BLaER1 treated with 17β-estradiol and CSF1 and Interleukin-3, amounts not matched to agents 10 nM and 100 nM (cell line): Measurements from ENCODE around the gene TMTC1.
A peak's percentile ranks its signal among the peaks of the same experiment; 100 is the strongest.

Source experiments
- H3K27ac ChIP-seq, 11 experiments: shearing (Covaris generic); formaldehyde crosslinking; 2 replicates each; pipeline ENCODE4 v1.8.1; 2022
- H3K27me3 ChIP-seq, 11 experiments: shearing (Covaris generic); formaldehyde crosslinking; 2 replicates each; pipeline ENCODE4 v1.8.1; 2022
- H3K36me3 ChIP-seq, 11 experiments: shearing (Covaris generic); formaldehyde crosslinking; 2 replicates each; pipeline ENCODE4 v1.8.1; 2022
- H3K4me1 ChIP-seq, 10 experiments: shearing (Covaris generic); formaldehyde crosslinking; 2 replicates each; pipeline ENCODE4 v1.8.1; 2022
- H3K4me2 ChIP-seq, 11 experiments: shearing (Covaris generic); formaldehyde crosslinking; 2 replicates each; pipeline ENCODE4 v1.8.1; 2022
- H3K4me3 ChIP-seq, 10 experiments: shearing (Covaris generic); formaldehyde crosslinking; 2 replicates each; pipeline ENCODE4 v1.8.1; 2022
- H3K9ac ChIP-seq, 11 experiments: shearing (Covaris generic); formaldehyde crosslinking; 2 replicates each; pipeline ENCODE4 v1.8.1; 2022
- H3K9me3 ChIP-seq, 11 experiments: shearing (Covaris generic); formaldehyde crosslinking; replicated peaks in 1 of 11; 2 replicates each; pipeline ENCODE4 v1.8.1; 2022
- H4K20me1 ChIP-seq, 11 experiments: shearing (Covaris generic); formaldehyde crosslinking; 2 replicates each; pipeline ENCODE4 v1.8.1; 2022
- Cebpa-rat ChIP-seq, 11 experiments: shearing (Covaris generic); IDR thresholded peaks; 2 replicates each; pipeline ENCODE4 v1.8.1; 2022

TMTC1 gene

DNA sequence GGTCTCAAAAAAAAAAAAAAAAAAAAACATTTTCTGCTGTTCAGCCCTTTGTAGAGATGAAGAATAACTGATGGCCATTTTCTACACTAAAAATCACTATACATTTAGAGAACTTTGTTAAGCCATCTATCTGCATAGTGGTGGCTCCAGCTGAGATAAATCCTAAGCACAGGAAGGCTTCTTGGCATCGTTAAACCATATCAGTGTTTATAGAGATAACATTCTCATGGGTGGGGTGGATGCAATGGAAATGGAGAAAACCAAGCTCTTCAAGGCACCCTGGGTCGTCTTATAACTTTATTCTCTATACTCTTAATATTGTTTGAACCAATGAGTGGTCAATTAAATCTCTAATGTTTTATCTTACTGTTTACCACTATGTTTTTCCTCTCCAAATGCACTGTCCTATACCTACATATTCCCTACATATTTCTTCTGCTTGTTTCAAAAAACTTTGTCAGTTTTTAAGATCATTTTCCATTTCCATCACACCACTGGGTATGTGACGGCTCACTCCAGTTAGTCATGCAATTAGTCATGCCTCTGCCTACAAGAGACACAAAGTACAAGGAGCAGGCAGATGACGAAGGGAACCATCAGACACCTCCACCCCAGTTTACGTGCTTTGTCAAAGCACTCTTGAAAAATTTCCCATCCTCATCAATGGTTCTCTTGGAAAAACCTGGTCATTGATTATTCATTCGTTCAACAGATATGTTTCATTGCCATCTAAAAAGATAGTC is 166.9 kb downstream of the TMTC1 start:
- Histone ChIP-seq H3K27ac (no peak overlapping the region), H4K20me1 (no peaks in the 10 kb centered on the region), H3K27me3 (no peaks in the 10 kb centered on the region), H3K9ac (no peak overlapping the region), H3K4me2 (no peak overlapping the region), H3K9me3 (no peaks in the 10 kb centered on the region), H3K36me3 (no peaks in the 10 kb centered on the region), H3K4me1 (no peaks in the 10 kb centered on the region), H3K4me3 (no peak overlapping the region)
- TF ChIP-seq Cebpa-rat (IDR thresholded peaks at IDR 0.05): no peak

DNA sequence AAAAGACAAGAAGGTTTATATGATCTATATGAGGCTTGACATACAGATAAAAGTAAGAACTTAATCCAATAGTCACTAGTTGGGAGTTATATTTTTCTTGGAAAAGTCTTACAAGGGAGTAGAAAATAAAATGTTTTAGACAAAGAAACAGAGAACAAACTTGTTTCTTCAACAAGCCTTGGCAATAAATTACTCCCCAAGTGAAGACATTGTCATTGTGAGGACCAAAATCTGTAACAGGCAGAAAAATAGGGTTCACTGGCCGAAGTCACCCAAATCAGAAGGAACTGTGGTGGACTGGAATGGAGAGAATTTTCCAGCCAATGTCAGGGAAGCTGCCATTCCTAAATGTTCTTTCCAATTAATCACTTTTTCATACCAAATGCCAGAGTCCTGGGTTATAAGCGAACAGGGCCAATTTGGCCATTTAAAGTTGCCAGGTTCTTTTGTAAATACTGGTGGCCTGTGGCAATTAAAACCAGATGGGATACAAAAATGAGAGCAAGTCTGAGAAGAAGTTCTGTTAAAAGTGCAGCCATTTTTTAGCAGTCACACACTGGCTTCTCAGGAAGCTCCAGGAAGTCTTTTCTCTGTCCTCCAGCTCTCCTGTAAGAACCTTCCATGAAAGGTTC is 168.9 kb downstream of the TMTC1 start:
- H3K36me3 ChIP-seq: no peaks in the 10 kb centered on the region
- H3K27me3 ChIP-seq: no peaks in the 10 kb centered on the region
- TF ChIP-seq Cebpa-rat (IDR thresholded peaks at IDR 0.05): no peak
- no peak overlapping the region for H3K27ac ChIP-seq
- H3K9me3 ChIP-seq: no peaks in the 10 kb centered on the region
- no peak overlapping the region for H3K4me3 ChIP-seq
- H4K20me1 ChIP-seq: no peaks in the 10 kb centered on the region
- no peak overlapping the region for H3K4me2 ChIP-seq
- H3K4me1 ChIP-seq: peaks cover 0 to 13% (median 0%) of the 10 kb centered on the region in 10 experiments; a peak in 6 of 20 replicates
- no peak overlapping the region for H3K9ac ChIP-seq

DNA sequence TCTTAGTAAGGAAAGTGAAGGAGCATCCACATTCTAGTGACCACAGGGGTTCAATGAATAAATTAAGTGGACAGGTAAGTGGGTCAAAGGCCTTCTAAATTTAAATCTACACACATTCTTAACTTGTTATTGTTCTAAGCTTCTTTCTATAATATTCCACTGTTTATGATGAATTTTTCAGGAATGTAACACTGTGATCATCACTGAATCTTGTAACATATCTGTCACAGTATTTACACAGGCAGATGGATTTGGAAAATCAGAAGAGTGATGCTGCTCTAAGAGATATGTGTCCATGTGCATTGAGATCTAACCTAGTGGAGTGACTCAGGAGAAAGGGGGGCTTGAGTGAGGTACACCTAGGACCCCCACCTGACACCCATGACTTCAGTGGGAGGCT is 170.8 kb downstream of the TMTC1 start:
- Histone ChIP-seq H3K27ac (no peak overlapping the region), H3K4me2 (no peak overlapping the region), H3K9ac (no peak overlapping the region), H4K20me1 (no peaks in the 10 kb centered on the region), H3K4me3 (no peak overlapping the region), H3K4me1 (peaks cover 0 to 16% (median 0%) of the 10 kb centered on the region in 10 experiments; a peak in 6 of 20 replicates), H3K27me3 (no peaks in the 10 kb centered on the region), H3K9me3 (no peaks in the 10 kb centered on the region), H3K36me3 (no peaks in the 10 kb centered on the region)
- TF ChIP-seq Cebpa-rat (IDR thresholded peaks at IDR 0.05): no peak

DNA sequence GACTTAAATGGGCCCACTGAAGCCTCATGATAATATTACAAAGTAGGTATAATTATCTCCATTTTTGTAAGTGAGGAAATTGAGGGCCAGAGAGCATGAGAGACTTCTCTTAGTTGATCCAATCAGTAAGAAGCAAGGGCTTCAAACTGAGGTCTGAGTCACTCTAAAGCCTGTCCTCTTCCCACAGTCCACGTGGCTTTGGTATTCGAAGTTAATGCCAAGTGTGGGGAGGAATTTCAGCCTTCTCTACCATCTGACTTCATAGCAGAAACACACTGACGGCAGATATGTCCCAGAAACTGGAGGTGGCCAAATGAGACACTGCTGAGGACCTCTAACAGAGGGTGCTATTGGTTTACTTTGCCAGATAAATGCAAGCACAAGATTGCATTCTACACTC is 171.8 kb downstream of the TMTC1 start:
- Histone ChIP-seq H3K4me1 (peaks cover 0 to 16% (median 0%) of the 10 kb centered on the region in 10 experiments; a peak in 6 of 20 replicates), H3K27ac (no peak overlapping the region), H3K36me3 (no peaks in the 10 kb centered on the region), H4K20me1 (no peaks in the 10 kb centered on the region), H3K9me3 (no peaks in the 10 kb centered on the region), H3K4me2 (no peak overlapping the region), H3K4me3 (no peak overlapping the region), H3K27me3 (no peaks in the 10 kb centered on the region), H3K9ac (no peak overlapping the region)
- no peak for TF ChIP-seq Cebpa-rat (IDR thresholded peaks at IDR 0.05)

DNA sequence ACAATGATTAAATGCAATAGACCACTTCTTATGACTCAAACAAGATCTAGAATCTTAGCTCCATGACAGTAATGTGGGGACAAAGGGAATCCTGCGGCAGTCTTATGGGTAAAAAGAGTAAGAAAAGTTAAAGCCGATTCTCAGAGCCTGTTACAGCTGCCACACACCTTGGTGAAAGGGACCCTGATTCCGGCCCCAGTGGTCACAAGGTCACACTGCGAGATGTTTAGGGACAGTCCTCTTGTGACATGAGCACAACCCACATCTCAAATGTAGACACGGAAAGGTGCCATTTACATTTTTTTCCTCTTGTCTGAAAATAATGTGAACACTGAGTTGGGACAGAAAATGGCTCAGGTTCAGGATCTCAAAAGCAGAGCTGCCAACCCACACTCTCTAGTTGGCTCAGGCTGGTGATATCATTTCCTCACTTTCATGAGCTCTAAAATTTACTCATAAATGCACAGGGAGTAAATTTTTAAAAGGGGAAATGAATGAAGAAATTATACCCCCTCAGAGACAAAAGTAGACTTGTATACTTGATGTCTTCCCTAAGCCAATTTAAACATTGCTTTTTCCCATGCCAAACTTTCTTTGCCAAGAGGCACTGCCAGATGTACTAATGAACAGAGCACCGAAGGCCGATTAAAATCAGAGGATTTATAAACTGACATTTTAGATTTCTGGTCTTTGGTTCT is 173.1 kb downstream of the TMTC1 start:
- peak overlapping the region in 2 of 11 experiments; percentile 34 to 38; a peak in 2 of 22 replicates for H3K27ac ChIP-seq
- no peaks in the 10 kb centered on the region for H3K9me3 ChIP-seq
- TF ChIP-seq Cebpa-rat (IDR thresholded peaks at IDR 0.05): no peak
- no peaks in the 10 kb centered on the region for H3K36me3 ChIP-seq
- H3K4me3 ChIP-seq: no peak overlapping the region
- peak overlapping the region in 4 of 11 experiments; percentile 21 to 51 (median 46); a peak in 7 of 22 replicates for H3K4me2 ChIP-seq
- H3K27me3 ChIP-seq: no peaks in the 10 kb centered on the region
- H3K4me1 ChIP-seq: peaks cover 0 to 16% (median 0%) of the 10 kb centered on the region in 10 experiments; a peak in 6 of 20 replicates
- no peak overlapping the region for H3K9ac ChIP-seq
- H4K20me1 ChIP-seq: no peaks in the 10 kb centered on the region

DNA sequence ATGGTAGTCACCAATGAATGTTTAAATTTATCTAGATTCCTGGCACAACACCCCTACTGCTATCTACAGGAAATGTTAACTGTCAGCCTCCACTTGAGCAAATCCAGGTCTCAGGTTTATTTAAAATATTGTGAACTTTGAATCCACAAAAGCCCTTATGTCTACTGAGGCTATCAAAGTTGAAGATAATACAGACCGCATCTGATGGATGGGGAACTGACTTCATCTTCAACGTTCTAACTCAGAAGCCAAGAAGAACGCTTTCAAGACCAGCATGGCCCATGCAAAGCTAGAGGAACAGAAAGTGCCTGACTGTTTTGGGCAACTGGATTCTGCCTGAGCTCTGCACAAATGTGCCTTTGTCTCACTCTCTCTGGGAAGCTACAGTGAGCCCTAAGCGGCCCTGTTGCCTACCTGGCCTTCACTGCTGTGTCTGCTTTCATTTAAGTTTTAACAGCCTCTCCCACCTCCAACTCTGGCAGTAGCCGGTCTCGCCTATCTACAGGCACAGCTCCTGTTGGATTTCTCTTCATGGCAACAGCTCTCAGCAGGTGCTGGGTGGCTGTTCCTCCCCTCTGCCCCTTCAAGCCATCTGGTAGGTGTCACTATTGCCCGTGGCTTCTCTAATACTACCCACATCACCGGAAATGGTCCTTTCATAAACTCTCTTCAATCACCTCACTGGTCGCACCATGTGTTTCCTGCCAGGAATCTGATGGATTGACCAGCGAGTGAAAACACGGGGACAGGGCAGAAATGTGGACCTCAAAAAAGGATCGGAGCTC is 174.1 kb downstream of the TMTC1 start:
- no peaks in the 10 kb centered on the region for H3K9me3 ChIP-seq
- H3K4me1 ChIP-seq: peaks cover 0 to 16% (median 0%) of the 10 kb centered on the region in 10 experiments; a peak in 6 of 20 replicates
- peak overlapping the region in 1 of 11 experiments; percentile 8; a peak in 2 of 22 replicates for H3K27ac ChIP-seq
- H4K20me1 ChIP-seq: no peaks in the 10 kb centered on the region
- peak overlapping the region in 2 of 11 experiments; percentile 51; a peak in 1 of 22 replicates for H3K4me2 ChIP-seq
- no peak overlapping the region for H3K4me3 ChIP-seq
- H3K36me3 ChIP-seq: no peaks in the 10 kb centered on the region
- H3K9ac ChIP-seq: no peak overlapping the region
- TF ChIP-seq Cebpa-rat (IDR thresholded peaks at IDR 0.05): no peak
- no peaks in the 10 kb centered on the region for H3K27me3 ChIP-seq

DNA sequence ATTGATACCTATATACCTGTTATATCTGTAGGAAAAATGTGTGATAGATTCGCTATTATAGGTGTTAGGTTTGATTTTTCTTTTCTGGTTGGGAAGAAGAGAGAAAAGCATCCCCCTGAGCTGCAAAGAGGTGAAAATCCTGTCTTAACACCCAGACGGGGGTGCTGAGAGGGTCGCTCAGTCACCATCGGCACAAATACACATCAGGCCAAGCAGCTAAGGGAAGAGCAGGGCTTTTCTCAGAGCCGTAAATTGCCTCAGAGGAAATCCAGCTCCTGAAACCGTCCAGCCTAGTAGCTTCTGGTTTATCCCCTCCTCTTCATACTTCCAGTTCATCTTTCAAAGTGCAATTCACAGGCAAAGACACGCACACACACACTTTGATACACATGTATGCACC is 175.2 kb downstream of the TMTC1 start:
- no peaks in the 10 kb centered on the region for H3K27me3 ChIP-seq
- no peak overlapping the region for H3K9ac ChIP-seq
- TF ChIP-seq Cebpa-rat (IDR thresholded peaks at IDR 0.05): no peak
- H3K36me3 ChIP-seq: no peaks in the 10 kb centered on the region
- H3K9me3 ChIP-seq: no peaks in the 10 kb centered on the region
- no peak overlapping the region for H3K4me3 ChIP-seq
- H3K4me2 ChIP-seq: no peak overlapping the region
- peaks cover 0 to 16% (median 0%) of the 10 kb centered on the region in 10 experiments; a peak in 6 of 20 replicates for H3K4me1 ChIP-seq
- H4K20me1 ChIP-seq: no peaks in the 10 kb centered on the region
- H3K27ac ChIP-seq: no peak overlapping the region

DNA sequence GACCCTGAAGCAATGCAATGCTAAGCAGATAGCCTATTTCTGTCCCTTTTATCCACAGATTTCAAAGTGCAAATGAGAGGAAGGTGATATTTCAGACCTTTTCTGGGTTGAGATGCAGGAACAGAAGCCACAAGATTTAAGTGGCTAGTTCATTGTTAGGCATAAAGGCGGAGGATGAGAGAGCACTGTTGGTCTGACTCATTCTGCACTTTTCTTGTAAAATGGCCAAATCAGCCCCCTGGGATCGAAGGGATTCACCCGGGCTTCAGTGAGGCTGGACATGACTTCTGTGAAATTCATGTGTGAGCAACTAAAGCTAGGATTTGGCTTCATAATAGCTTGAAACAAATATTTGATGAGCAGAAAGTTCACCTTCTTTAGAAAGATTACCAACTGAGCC is 184.4 kb downstream of the TMTC1 start:
- Histone ChIP-seq H3K9ac (no peak overlapping the region), H3K27me3 (no peaks in the 10 kb centered on the region), H4K20me1 (no peaks in the 10 kb centered on the region), H3K9me3 (no peaks in the 10 kb centered on the region), H3K4me1 (no peaks in the 10 kb centered on the region), H3K4me2 (no peak overlapping the region), H3K36me3 (no peaks in the 10 kb centered on the region), H3K4me3 (no peak overlapping the region), H3K27ac (no peak overlapping the region)
- no peak for TF ChIP-seq Cebpa-rat (IDR thresholded peaks at IDR 0.05)
